IPS DF 6.9 (cell line): ENCODE data around the gene NDUFC1.
"Not testable (repeated sequence)": the region's sequence is repeated elsewhere in the genome, so short reads cannot be mapped to it uniquely, and the experiment has no call there.

Source experiments
- DNase-seq: peaks from one replicate; pipeline ENCODE4 v3.0.0-alpha.2; 2013; ENCODE audit warnings: low read depth, low spot score
- H3K27ac ChIP-seq: one replicate; pipeline ENCODE4 v1.5.1; 2013; ENCODE audit warnings: low read length, control low read depth
- H3K27me3 ChIP-seq: 2 replicates; pipeline ENCODE4 v1.6.1; 2013; ENCODE audit warnings: mild to moderate bottlenecking, low read length; ENCODE audit not compliant: control insufficient read depth, insufficient read depth
- H3K36me3 ChIP-seq: 2 replicates; pipeline ENCODE4 v1.6.1; 2013; ENCODE audit warnings: low read length; ENCODE audit not compliant: control insufficient read depth, insufficient read depth
- H3K4me1 ChIP-seq: 2 replicates; pipeline ENCODE4 v1.6.1; 2013; ENCODE audit warnings: low read length; ENCODE audit not compliant: control insufficient read depth, insufficient read depth
- H3K4me3 ChIP-seq: 2 replicates; pipeline ENCODE4 v1.5.1; 2013; ENCODE audit warnings: mild to moderate bottlenecking, low read length
- H3K9me3 ChIP-seq: 2 replicates; pipeline ENCODE4 v1.6.1; 2013; ENCODE audit warnings: low read length, inconsistent platforms; ENCODE audit not compliant: control insufficient read depth, insufficient read depth
- WGBS: extraction: QIAGEN DNeasy Blood & Tissue Kit; methylation state at CpG from one replicate; pipeline ENCODE4 v1.1.7; 2013; ENCODE audit warnings: mixed read lengths, missing lambda C conversion rate; ENCODE audit not compliant: insufficient read length, insufficient coverage; 5-methylcytosine and 5-hydroxymethylcytosine counted together

The NDUFC1 gene

GRCh38 chr4:139301821-139302611, at the start of gene NDUFC1:
TSS of gene NDUFC1 (minus strand) at chr4:139302477. CDS start at chr4:139295798, 6,679 bp downstream.
- H3K9me3 ChIP-seq = no peaks in the 10 kb centered on the region
- no peak within 1 kb of the TSS for H3K27ac ChIP-seq
- H3K4me3 ChIP-seq = peak within 1 kb of the TSS; percentile 96
- no CpG with 5 or more reads among the region's 46 CpGs for WGBS
- H3K27me3 ChIP-seq = no peaks in the 10 kb centered on the region
- H3K4me1 ChIP-seq = no peaks in the 10 kb centered on the region
- DNase-seq = no peak
- H3K36me3 ChIP-seq = no peaks in the 10 kb centered on the region; the same call in 1 of the 2 replicates

GRCh38 chr4:139337612-139338011, 35.3 kb upstream of the NDUFC1 start:
- DNase-seq = no peak
- no peaks in the 10 kb centered on the region for H3K9me3 ChIP-seq
- H3K4me3 ChIP-seq = no peak overlapping the region
- H3K27me3 ChIP-seq = no peaks in the 10 kb centered on the region
- H3K27ac ChIP-seq = no peak overlapping the region
- no peaks in the 10 kb centered on the region for H3K4me1 ChIP-seq
- peaks cover 2% of the 10 kb centered on the region; the same call in 1 of the 2 replicates for H3K36me3 ChIP-seq

- WGBS = no CpG with 5 or more reads among the region's 2 CpGs
- no peak overlapping the region for H3K27ac ChIP-seq
- no peak overlapping the region for H3K4me3 ChIP-seq
- H3K9me3 ChIP-seq = no peaks in the 10 kb centered on the region
- no peaks in the 10 kb centered on the region for H3K36me3 ChIP-seq
- no peak for DNase-seq
- H3K4me1 ChIP-seq = peaks cover 2% of the 10 kb centered on the region; the same call in 1 of the 2 replicates
- no peaks in the 10 kb centered on the region for H3K27me3 ChIP-seq
Measured at GRCh38 chr4:139333046-139333445, 30.8 kb upstream of the NDUFC1 start.

GRCh38 chr4:139331185-139331584, 28.9 kb upstream of the NDUFC1 start:
- Histone ChIP-seq H3K4me1 (peaks cover 2% of the 10 kb centered on the region; the same call in 1 of the 2 replicates), H3K27me3 (no peaks in the 10 kb centered on the region), H3K4me3 (no peak overlapping the region), H3K27ac (no peak overlapping the region), H3K9me3 (no peaks in the 10 kb centered on the region), H3K36me3 (no peaks in the 10 kb centered on the region)
- DNase-seq = no peak
- no CpG with 5 or more reads among the region's 1 CpG for WGBS

- peaks cover 2% of the 10 kb centered on the region; the same call in 1 of the 2 replicates for H3K4me1 ChIP-seq
- H3K36me3 ChIP-seq = no peaks in the 10 kb centered on the region
- DNase-seq = no peak
- H3K9me3 ChIP-seq = no peaks in the 10 kb centered on the region
- H3K27me3 ChIP-seq = no peaks in the 10 kb centered on the region
- no CpG with 5 or more reads among the region's 3 CpGs for WGBS
- H3K27ac ChIP-seq = no peak overlapping the region
- no peak overlapping the region for H3K4me3 ChIP-seq
Measured at GRCh38 chr4:139330283-139330682, 28.0 kb upstream of the NDUFC1 start.

- no peak for DNase-seq
- no peaks in the 10 kb centered on the region for H3K27me3 ChIP-seq
- H3K9me3 ChIP-seq = no peaks in the 10 kb centered on the region
- no peaks in the 10 kb centered on the region for H3K36me3 ChIP-seq
- H3K4me3 ChIP-seq = no peak overlapping the region
- no peak overlapping the region for H3K27ac ChIP-seq
- WGBS = no CpG with 5 or more reads among the region's 4 CpGs
- peaks cover 2% of the 10 kb centered on the region; the same call in 1 of the 2 replicates for H3K4me1 ChIP-seq
Measured at GRCh38 chr4:139329665-139330200, 27.5 kb upstream of the NDUFC1 start.

- H3K36me3 ChIP-seq = no peaks in the 10 kb centered on the region
- H3K4me3 ChIP-seq = no peak overlapping the region
- 100% methylated on average over 1 of the region's 6 CpGs for WGBS
- H3K27me3 ChIP-seq = no peaks in the 10 kb centered on the region
- H3K27ac ChIP-seq = no peak overlapping the region
- DNase-seq = no peak
- H3K9me3 ChIP-seq = no peaks in the 10 kb centered on the region
- H3K4me1 ChIP-seq = no peaks in the 10 kb centered on the region; the same call in 1 of the 2 replicates
Measured at GRCh38 chr4:139324620-139325019, 22.3 kb upstream of the NDUFC1 start.

GRCh38 chr4:139322541-139322940, 20.3 kb upstream of the NDUFC1 start:
- WGBS = no CpG with 5 or more reads among the region's 6 CpGs

GRCh38 chr4:139322070-139322469, 19.8 kb upstream of the NDUFC1 start:
- not testable (repeated sequence) for H3K9me3 ChIP-seq, H3K4me1 ChIP-seq, H3K27me3 ChIP-seq, H3K4me3 ChIP-seq, H3K27ac ChIP-seq, DNase-seq, H3K36me3 ChIP-seq
- WGBS = no CpG with 5 or more reads among the region's 1 CpG

More at GRCh38 chr4:139322541-139322940, 20.3 kb upstream of the NDUFC1 start:
- H3K36me3 ChIP-seq, H3K4me3 ChIP-seq, H3K27me3 ChIP-seq, H3K27ac ChIP-seq, H3K4me1 ChIP-seq, DNase-seq, H3K9me3 ChIP-seq: not testable (repeated sequence)

GRCh38 chr4:139319571-139319970, 17.3 kb upstream of the NDUFC1 start:
- WGBS = no CpG with 5 or more reads among the region's 1 CpG
- DNase-seq = no peak
- peaks cover 3% of the 10 kb centered on the region; the same call in 1 of the 2 replicates for H3K4me1 ChIP-seq
- no peaks in the 10 kb centered on the region for H3K9me3 ChIP-seq
- no peaks in the 10 kb centered on the region for H3K36me3 ChIP-seq
- no peaks in the 10 kb centered on the region for H3K27me3 ChIP-seq
- no peak overlapping the region for H3K27ac ChIP-seq
- H3K4me3 ChIP-seq = no peak overlapping the region

GRCh38 chr4:139317635-139318034, 15.4 kb upstream of the NDUFC1 start:
- DNase-seq = no peak
- H3K27me3 ChIP-seq = no peaks in the 10 kb centered on the region
- H3K27ac ChIP-seq = no peak overlapping the region
- no peak overlapping the region for H3K4me3 ChIP-seq
- peaks cover 7% of the 10 kb centered on the region for H3K4me1 ChIP-seq
- H3K36me3 ChIP-seq = no peaks in the 10 kb centered on the region
- no peaks in the 10 kb centered on the region for H3K9me3 ChIP-seq
